Gastroesophageal sphincter (tissue), 3 donors: ENCODE measurements around the gene SIN3B.

Experiments used
- CTCF ChIP-seq, 4 experiments: fragments of 200-600 bp in 2 of 4; fragments of 450-650 bp in 2 of 4; sonication (generic) in 1 of 4; IDR thresholded peaks; one replicate each; pipeline ENCODE4 v1.5.1; 2017 to 2019; ENCODE audit warnings: antibody characterized with exemption in 4 of 4, mild to moderate bottlenecking in 2 of 4, moderate library complexity in 2 of 4
- EP300 ChIP-seq: sonication (generic); formaldehyde crosslinking; IDR thresholded peaks from one replicate; pipeline ENCODE4 v1.6.1; 2017; ENCODE audit warnings: antibody characterized with exemption, mild to moderate bottlenecking

GRCh38 chr19:16856091-16856490, 26.9 kb downstream of the SIN3B start:
- TF ChIP-seq CTCF (IDR thresholded peaks at IDR 0.05) (no peak), EP300 (no peak)
